ENCODE measurements around the gene SMYD3. TPM values are rescaled to one million over a fixed set of nuclear protein-coding genes. Genes with fewer than 3 reads are reported as not detected.

The SMYD3 gene
- total RNA-seq, 1 donor from 2014 or later, result 80.8 TPM

GRCh38 chr1:246091477-246091876 lies 415.6 kb downstream of the SMYD3 start:
- H3K4me3 Mint-ChIP-seq (ENCODE audit: unreplicated experiment), result no peak overlapping the region
- H3K27me3 Mint-ChIP-seq (ENCODE audit: low read depth, unreplicated experiment), result no peaks in the 10 kb centered on the region
- no peaks in the 10 kb centered on the region for H3K36me3 ChIP-seq (ENCODE audit: insufficient read depth, low read length)
- TF ChIP-seq EZH2 (IDR thresholded peaks at IDR 0.05; ENCODE audit: insufficient read depth, low read length) (no peak), CTCF (IDR thresholded peaks at IDR 0.05; ENCODE audit: insufficient read depth, low read depth, low read length) (no peak)
- peaks cover 2% of the 10 kb centered on the region for H3K36me3 Mint-ChIP-seq (ENCODE audit: low read depth, unreplicated experiment)
- no peaks in the 10 kb centered on the region for H3K79me2 ChIP-seq (ENCODE audit: insufficient read depth, low read length)
- no peak overlapping the region for H3K4me2 ChIP-seq (ENCODE audit: low read length)
- H3K9me3 Mint-ChIP-seq (ENCODE audit: unreplicated experiment), result no peaks in the 10 kb centered on the region
- DNase-seq (ENCODE audit: low read depth), result peak; percentile 45
- H4K20me1 ChIP-seq (ENCODE audit: insufficient read depth, low read length), result no peaks in the 10 kb centered on the region
- no peak for FAIRE-seq
- H3K27ac ChIP-seq (ENCODE audit: low read depth, low read length), result no peak overlapping the region
- H3K9ac ChIP-seq (ENCODE audit: low read length), result no peak overlapping the region
- H2AFZ ChIP-seq (ENCODE audit: low read depth, low read length), result no peak overlapping the region
- no peaks in the 10 kb centered on the region for H3K4me1 ChIP-seq (ENCODE audit: insufficient read depth, low read length)
- no peak overlapping the region for H3K27ac Mint-ChIP-seq (ENCODE audit: unreplicated experiment)
- no peaks in the 10 kb centered on the region for H3K27me3 ChIP-seq (ENCODE audit: insufficient read depth, low read length)
- H3K4me3 ChIP-seq (ENCODE audit: insufficient read depth, low read depth, low read length), result no peak overlapping the region
- H3K4me1 Mint-ChIP-seq (ENCODE audit: low read depth, unreplicated experiment), result peaks cover 9% of the 10 kb centered on the region
- no peaks in the 10 kb centered on the region for H3K9me3 ChIP-seq (ENCODE audit: insufficient read depth, low read depth, low read length)

- peaks cover 6% of the 10 kb centered on the region for H3K9me3 Mint-ChIP-seq (ENCODE audit: unreplicated experiment)
- Histone ChIP-seq H3K27me3 (ENCODE audit: insufficient read depth, low read length) (no peaks in the 10 kb centered on the region), H2AFZ (ENCODE audit: low read depth, low read length) (no peak overlapping the region), H3K9me3 (ENCODE audit: insufficient read depth, low read depth, low read length) (no peaks in the 10 kb centered on the region), H3K79me2 (ENCODE audit: insufficient read depth, low read length) (no peaks in the 10 kb centered on the region), H3K4me1 (ENCODE audit: insufficient read depth, low read length) (no peaks in the 10 kb centered on the region), H3K9ac (ENCODE audit: low read length) (no peak overlapping the region), H3K4me3 (ENCODE audit: insufficient read depth, low read depth, low read length) (no peak overlapping the region), H3K27ac (ENCODE audit: low read depth, low read length) (no peak overlapping the region), H4K20me1 (ENCODE audit: insufficient read depth, low read length) (no peaks in the 10 kb centered on the region), H3K4me2 (ENCODE audit: low read length) (no peak overlapping the region), H3K36me3 (ENCODE audit: insufficient read depth, low read length) (no peaks in the 10 kb centered on the region)
- FAIRE-seq (no peak), DNase-seq (ENCODE audit: low read depth) (no peak)
- no peak overlapping the region for H3K4me3 Mint-ChIP-seq (ENCODE audit: unreplicated experiment)
- H3K36me3 Mint-ChIP-seq (ENCODE audit: low read depth, unreplicated experiment), result peaks cover 5% of the 10 kb centered on the region
- TF ChIP-seq EZH2 (IDR thresholded peaks at IDR 0.05; ENCODE audit: insufficient read depth, low read length) (no peak), CTCF (IDR thresholded peaks at IDR 0.05; ENCODE audit: insufficient read depth, low read depth, low read length) (no peak)
- H3K4me1 Mint-ChIP-seq (ENCODE audit: low read depth, unreplicated experiment), result peaks cover 3% of the 10 kb centered on the region
- H3K27me3 Mint-ChIP-seq (ENCODE audit: low read depth, unreplicated experiment), result no peaks in the 10 kb centered on the region
- no peak overlapping the region for H3K27ac Mint-ChIP-seq (ENCODE audit: unreplicated experiment)
Measured at GRCh38 chr1:246086191-246086590, 420.9 kb downstream of the SMYD3 start.

- Histone ChIP-seq H3K9me3 (ENCODE audit: insufficient read depth, low read depth, low read length) (no peaks in the 10 kb centered on the region), H2AFZ (ENCODE audit: low read depth, low read length) (no peak overlapping the region), H3K27ac (ENCODE audit: low read depth, low read length) (no peak overlapping the region), H3K27me3 (ENCODE audit: insufficient read depth, low read length) (no peaks in the 10 kb centered on the region), H3K9ac (ENCODE audit: low read length) (no peak overlapping the region), H3K4me3 (ENCODE audit: insufficient read depth, low read depth, low read length) (no peak overlapping the region), H3K36me3 (ENCODE audit: insufficient read depth, low read length) (no peaks in the 10 kb centered on the region), H3K4me1 (ENCODE audit: insufficient read depth, low read length) (no peaks in the 10 kb centered on the region), H3K79me2 (ENCODE audit: insufficient read depth, low read length) (no peaks in the 10 kb centered on the region), H3K4me2 (ENCODE audit: low read length) (no peak overlapping the region), H4K20me1 (ENCODE audit: insufficient read depth, low read length) (no peaks in the 10 kb centered on the region)
- H3K27ac Mint-ChIP-seq (ENCODE audit: unreplicated experiment), result no peak overlapping the region
- H3K4me3 Mint-ChIP-seq (ENCODE audit: unreplicated experiment), result no peak overlapping the region
- DNase-seq (ENCODE audit: low read depth) (no peak), FAIRE-seq (no peak)
- no peaks in the 10 kb centered on the region for H3K27me3 Mint-ChIP-seq (ENCODE audit: low read depth, unreplicated experiment)
- H3K9me3 Mint-ChIP-seq (ENCODE audit: unreplicated experiment), result peaks cover 7% of the 10 kb centered on the region
- no peaks in the 10 kb centered on the region for H3K4me1 Mint-ChIP-seq (ENCODE audit: low read depth, unreplicated experiment)
- peaks cover 5% of the 10 kb centered on the region for H3K36me3 Mint-ChIP-seq (ENCODE audit: low read depth, unreplicated experiment)
- TF ChIP-seq CTCF (IDR thresholded peaks at IDR 0.05; ENCODE audit: insufficient read depth, low read depth, low read length), result no peak
- no peak for TF ChIP-seq EZH2 (IDR thresholded peaks at IDR 0.05; ENCODE audit: insufficient read depth, low read length)
Measured at GRCh38 chr1:246083416-246083815, 423.7 kb downstream of the SMYD3 start.

All from astrocyte (in vitro differentiated cells and primary cell).